Inflammatory macrophage treated with lipopolysaccharide for 4 hours (primary cell): Measurements from ENCODE around the gene FGF5.
"Not testable (repeated sequence)": the region's sequence is repeated elsewhere in the genome, so short reads cannot be mapped to it uniquely, and the experiment has no call there.

Source experiments
- DNase-seq: peaks from one replicate; pipeline ENCODE4 v3.0.0-alpha.2; 2020

The FGF5 gene

DNA sequence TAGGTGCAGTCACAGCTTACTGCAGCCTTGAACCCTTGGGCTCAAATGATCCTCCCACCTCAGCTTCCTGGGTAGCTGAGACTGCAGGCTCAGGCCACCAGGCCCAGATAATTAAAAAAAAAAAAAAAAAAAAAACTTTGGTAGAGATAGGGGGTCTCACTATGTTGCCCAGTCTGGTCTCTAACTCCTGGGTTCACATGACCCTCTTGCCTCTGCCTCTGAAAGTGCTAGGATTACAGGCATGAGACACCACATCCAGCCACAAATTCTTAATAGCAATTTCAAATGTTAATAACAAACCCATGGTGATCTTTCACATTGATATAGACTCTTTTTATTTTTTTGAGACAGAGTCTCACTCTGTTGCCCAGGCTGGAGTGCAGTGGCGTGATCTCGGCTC is 12.3 kb upstream of the FGF5 start:
- no peak for DNase-seq

DNA sequence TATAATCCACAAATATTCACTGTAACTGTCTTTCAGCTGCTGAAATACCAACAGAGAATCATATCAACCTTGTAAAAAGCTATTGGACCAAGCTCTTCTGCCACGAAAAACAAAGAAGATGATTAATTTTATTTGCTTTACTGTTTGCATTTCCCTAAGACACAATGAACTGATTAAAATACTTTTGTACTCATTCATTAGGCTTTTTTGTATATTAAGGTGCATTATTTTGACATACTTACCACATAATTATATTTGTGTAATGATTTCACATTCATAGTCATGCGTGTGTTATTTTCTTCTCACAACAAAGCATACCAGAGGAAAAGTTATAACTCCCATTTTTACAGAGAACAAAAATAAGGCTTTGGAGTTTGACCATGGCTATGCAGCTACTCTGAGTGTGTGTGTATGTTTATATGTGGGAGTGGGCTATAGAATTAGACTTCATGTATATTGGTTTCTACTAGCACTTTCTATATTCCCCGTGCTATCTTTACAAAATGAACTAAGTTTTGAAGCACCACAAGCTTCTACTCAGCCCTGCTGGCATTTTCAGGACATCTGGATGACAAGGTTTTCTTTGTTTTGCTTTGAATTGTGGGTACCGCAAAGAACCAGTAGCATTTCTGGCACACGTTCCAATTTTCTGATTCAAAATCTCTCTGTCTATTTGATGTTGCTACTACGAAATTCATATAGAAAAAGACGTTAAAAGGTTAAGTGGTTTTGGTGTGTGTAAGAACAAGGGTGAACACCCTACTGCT is 11.0 kb upstream of the FGF5 start:
- DNase-seq, result no peak

DNA sequence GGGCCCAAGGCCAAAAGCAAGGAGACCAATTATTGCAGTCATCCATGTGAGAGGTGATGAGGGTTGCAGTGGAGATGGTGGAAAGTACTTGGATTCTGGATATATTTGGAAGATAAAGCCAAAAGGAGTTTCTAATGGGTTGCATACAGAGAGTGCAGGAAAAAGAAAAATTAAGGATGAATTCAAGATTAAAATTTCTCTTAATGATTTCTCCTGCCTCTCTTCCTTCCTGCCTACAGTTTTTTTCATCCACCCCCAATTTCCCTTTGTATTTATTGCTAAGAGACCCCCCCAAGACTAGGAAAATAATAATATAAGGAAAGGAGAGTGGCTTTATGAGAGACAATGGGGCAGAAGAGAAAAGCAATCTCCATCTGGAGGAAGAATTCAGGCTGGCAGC is 8.6 kb upstream of the FGF5 start:
- no peak for DNase-seq

DNA sequence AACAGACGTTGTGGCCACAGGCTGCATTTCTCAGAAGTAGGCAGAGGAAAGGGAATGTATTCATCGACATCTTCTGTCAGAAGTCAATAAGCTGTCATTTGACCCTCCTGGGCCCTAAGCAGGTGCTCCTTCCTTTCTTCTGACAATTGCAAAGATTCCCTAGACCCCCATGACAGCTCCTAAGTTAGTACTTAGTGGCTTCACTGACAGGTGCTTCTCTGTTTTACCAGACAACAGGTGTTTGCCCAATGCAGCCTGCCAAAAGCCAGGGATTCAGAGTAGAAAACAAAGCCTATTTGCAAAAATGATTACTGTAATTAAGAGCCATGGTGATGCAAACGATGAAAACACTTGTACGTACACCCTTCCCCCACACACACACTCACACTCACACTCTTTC is 7.5 kb upstream of the FGF5 start:
- DNase-seq, result no peak

DNA sequence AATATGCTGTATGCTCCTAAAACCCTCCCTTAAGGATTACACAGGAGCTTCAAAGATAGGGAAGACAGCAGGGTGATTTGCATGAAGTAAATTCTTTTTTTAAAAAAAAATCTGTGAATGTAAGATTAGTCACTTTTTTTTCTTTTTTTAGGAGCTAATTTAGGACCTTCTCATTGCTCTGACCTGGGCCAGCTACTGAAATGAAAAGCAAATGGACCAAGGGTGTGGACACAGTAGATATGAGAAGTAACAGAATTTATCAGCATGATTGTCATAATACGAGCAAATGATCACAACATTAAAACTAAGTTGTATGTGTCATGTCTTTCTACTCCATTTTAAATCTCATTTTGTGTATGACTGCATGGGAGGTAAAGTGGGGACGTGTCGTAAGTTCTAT is 6.6 kb upstream of the FGF5 start:
- no peak for DNase-seq

DNA sequence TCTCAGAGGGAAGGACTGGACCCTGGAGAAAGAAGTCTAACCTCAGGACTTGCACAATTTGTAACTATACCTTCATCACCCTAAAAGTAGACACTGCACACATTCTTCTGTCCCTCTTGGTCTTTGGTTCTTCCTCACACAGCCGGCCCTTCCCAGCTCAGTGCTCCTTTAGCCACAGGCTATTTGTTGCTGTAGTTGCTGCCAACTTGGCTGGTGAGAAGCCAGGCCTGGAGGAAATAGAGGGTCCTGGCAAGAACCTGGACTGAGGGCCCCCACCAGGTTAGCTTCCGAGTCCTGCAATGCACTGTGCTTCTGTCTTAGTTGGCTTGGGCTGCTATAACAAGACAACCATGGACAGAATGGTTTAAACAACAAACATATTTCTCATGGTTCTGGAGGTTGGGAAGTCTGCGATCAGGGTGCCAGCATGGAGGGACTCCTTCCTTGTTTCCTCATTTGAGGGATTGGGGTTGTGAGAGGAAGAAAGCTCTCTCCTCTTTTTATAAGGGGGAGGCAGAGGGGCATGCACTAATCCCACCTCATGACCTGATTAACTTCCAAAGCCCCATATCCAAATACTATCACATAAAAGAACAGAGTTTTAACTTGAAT is 4.4 kb upstream of the FGF5 start:
- DNase-seq, result no peak

DNA sequence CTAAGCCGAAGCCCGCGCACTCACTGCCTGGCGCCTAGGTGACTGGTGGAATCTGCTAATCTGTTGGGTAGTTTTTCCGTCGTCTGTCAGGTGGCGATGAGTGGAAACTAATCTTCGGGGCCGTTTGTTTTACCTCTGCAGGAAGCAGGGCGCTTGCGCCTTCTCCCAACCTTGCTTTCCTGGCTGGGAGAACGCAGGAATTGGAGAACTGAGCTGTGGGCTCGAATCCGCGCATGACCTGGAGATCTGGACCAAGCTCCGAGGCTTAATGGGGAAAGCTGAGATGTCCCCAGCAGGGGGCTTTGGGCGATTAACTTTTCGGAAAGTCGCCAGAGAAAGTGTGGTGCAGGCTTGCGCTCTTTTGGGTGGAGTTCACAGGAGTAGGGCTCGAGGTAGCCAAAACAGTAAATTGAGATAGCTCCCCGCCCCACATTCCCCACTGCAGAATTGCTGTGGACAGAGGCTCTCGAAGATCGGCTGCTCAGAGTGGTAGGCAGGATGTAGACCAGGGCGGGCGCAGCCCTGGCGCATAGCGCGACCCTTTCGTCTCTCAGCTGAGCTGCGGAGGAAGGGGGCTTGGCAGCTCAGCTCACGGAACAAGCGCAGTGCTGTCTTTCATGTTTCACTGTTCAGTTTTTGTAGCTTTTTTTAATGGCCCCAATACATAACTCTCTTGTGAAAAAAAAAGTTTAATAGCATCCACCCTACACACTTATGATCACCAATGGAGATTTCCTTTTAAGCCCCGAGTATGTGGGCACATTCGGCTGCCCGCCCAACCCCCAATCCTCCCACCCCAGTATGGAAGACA is 2.7 kb upstream of the FGF5 start:
- no peak for DNase-seq

DNA sequence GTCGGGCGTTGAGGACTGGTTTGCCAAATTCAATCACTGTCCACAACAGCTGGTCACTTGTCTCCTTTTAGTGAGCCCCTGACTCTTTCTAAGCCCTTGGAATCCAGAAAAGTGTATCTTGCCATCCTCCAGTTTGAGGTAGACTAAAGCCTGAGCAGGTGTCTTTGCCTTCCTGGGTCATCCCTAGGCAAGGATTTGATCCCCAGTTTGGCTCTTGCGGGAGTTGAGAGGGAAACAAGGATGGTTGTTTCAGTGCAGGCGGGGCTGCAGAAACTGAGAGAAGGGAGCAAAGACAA is 2.2 kb upstream of the FGF5 start:
- no peak for DNase-seq

DNA sequence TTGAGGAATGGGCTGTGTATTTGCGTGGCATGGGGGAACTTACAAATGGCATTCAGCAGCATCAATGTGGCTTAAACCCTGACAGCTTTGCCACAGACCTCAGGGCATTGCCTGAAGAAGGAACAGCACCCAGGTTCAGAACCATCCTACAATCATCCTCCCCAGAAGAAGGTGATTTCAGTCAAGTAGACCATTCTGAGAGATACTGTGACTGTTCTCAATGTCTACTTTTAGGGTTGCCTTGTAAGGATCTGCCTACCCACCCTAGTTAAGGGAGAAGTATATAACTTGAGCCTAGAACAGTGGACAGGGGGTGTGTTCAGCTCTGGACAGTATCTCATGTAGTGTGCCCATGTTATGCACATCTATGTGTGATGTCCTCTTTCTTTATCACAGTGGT is 1.6 kb upstream of the FGF5 start:
- DNase-seq, result no peak

DNA sequence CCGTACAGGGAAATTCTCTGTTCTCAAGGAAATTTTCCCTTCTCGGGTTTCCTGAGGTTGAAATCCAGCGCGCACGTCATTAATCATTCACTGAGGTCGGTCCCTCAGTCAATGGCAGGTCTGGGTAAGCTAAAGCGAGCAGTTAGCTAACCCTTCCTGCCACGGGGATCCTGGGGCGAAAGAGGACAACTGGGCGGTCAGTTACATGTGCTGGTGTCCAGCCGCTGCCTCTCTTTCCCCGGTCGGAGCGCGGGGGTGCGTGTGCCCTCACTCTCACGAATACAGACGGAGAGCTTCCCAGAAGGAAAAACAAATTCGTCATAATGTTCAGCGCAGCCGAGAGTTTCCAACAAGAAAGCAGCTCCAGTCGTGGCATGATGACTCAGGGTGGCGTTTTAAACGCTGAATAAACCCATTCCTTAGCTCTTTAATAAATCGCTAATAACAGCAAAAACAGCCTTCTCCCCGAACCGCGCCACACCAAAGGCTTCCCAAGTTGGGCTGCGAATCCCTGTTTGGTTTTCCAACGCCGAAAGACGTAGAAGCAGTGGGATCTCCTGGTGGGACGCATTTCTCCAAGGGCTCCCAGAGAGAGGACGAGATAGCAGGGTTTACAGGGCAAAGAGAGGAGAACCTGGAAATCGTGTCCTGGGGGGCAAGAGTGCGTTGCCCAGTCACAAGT is 752 bp upstream of the FGF5 start:
- no peak for DNase-seq

DNA sequence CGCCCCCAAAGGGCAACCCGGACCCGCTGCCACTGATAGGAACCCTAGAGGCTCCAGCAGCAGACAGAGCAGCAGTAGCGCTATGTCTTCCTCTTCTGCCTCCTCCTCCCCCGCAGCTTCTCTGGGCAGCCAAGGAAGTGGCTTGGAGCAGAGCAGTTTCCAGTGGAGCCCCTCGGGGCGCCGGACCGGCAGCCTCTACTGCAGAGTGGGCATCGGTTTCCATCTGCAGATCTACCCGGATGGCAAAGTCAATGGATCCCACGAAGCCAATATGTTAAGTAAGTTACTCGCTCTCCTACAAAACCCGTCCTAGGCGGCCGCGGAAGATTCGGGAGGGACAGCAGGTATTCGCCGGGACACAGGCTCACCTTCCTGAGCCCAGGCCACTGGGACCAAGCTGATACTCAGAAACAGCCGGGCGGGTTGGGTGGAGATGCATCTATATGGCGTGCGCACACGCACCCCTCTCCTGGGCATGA is 477 bp downstream of the FGF5 start:
- no peak for DNase-seq

DNA sequence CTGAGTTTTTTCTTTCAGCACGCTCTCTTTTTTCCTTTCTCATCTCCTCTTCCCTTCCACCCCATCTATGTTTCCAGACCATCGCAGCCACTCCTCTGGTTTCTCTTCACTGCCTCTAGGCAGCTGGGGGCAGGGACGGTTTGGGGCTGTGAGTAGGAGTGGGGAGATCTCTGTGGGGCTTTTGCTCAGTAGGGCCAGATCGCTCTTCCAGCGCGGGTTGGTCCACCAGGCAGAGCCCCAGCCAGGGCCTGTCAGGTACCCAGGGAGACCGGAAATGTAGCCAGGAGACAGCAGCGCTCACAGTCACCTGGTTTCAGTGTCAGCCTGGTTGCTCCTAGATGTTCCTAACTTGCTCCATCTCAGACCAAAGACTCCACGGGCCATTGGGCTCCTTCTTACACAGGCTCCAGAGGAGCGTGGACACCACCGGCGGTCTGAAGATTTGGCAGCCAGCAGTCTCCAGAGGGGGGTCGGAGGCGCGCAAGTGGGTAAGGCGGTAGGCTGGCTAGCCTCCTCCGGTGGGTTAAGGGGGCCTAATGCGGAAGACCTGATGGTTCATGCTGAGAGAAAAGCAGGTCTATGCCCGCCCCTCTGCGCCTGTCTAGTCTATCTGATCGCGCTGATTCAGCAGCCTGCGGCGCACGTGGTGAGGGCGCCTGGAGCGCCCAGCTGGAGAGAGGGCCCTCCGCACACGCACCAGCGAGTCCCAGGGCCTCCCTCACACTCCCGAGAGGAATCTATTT is 1.8 kb downstream of the FGF5 start:
- no peak for DNase-seq

DNA sequence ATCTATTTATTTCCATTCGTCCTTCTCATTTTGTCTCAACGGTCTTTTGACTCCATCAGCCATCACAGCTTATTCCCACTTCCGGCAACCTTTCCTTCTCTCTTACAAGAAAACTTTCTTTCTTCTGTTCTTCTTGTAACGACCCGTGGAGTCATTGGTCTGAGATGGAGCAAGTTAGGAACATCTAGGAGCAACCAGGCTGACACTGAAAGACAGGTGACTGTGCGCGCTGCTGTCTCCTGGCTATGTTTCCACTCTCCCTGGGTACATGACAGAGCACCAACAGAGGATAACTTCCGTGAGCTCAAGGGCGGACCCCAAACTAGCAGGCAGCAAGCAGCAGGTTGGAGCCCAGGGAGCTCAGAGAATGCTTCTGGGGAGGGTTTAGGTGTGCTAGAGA is 2.5 kb downstream of the FGF5 start:
- no peak for DNase-seq

DNA sequence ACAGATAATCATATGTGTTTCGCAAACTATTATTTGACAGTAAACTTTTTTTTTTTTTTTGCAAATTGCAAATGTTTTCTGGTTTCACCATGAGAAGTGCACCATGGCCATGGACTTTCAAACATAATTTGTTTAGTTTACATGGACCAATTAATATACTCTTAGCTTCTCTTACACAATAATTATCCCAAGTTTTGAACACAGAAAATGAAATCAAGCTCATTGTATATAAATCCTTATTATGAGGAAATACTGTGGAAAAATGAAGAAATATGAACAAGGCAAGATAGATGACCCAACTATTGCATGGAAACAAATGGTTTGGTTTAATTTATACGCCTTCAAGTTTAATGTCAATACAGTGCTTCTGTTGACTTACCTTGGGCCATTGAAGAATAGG is 3.9 kb downstream of the FGF5 start:
- no peak for DNase-seq

DNA sequence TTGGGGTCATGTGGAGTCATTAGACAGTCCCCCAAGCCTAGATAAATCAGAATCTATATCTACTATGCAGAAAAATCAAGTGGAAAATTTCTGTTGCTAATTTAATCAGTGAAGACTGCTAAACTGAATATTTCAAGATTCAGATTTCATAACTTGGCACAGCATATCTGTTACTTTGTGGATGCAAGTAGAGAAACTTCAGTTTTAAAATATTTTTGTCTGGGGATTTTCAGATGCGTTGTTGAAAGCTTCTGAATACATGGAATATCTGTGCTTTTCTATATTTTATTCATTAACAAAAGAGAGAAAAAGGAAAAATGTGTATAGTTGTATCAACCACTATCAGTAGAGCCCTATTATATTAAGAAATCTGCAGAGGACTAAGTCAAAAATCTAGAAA is 4.4 kb downstream of the FGF5 start:
- no peak for DNase-seq

DNA sequence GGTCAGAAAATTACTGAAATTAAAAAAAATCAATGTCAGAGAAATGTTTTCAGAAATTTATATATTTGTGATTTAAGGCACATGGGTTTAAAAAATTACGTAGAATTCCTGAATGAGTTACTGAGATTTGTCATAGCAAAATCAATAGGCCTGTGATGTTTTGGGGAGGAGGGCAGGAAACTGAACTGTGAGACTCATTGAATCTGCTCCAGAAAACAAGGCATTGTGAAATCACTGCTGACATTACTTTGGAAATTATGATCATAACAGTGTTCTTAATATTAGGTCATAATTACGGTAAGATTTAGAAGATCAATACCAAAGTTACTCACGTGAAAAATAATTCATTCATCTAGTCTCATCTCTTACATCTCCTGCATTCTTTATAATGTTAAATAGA is 5.3 kb downstream of the FGF5 start:
- no peak for DNase-seq

DNA sequence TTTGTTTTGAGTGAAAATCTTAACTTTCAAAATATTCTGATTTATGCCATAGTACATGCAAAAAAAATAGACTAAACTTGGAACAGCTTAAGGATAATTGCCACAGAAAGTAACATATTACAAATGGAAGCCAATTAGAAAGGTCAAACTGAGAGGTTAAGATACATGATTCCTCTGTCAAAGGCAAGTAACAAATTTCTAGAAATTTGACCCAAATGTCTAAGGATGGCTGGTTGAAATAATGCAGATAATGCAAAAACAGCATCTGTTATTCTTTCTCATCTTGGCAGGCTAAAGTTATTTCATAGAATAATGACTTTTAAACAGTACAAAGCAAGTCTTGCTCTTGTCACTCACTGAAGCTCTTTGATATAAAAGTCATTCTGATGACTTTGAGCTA is 10.5 kb downstream of the FGF5 start:
- DNase-seq, result no peak

DNA sequence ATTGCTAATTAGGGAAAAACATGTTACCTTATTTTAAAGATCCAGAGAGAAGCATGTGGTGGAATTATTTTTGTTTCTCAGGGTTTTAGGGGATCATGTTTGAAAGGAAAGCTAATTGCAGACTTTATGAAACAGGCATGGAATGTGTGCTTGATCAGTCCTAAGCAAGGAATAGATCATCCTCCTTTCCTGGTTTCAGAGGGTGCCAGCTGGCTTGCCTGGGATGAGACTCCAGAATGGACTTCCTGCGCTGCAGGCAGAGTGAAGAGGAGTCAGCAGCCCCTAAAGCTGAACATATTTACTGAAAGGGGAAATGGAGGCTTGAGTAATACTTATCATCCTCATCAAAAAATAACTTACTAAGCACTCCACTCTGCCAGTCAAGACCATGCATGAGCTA is 13.3 kb downstream of the FGF5 start:
- no peak for DNase-seq

DNA sequence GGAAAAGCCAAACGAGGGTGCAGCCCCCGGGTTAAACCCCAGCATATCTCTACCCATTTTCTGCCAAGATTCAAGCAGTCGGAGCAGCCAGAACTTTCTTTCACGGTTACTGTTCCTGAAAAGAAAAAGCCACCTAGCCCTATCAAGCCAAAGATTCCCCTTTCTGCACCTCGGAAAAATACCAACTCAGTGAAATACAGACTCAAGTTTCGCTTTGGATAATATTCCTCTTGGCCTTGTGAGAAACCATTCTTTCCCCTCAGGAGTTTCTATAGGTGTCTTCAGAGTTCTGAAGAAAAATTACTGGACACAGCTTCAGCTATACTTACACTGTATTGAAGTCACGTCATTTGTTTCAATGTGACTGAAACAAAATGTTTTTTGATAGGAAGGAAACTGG is 20.0 kb downstream of the FGF5 start:
- no peak for DNase-seq

DNA sequence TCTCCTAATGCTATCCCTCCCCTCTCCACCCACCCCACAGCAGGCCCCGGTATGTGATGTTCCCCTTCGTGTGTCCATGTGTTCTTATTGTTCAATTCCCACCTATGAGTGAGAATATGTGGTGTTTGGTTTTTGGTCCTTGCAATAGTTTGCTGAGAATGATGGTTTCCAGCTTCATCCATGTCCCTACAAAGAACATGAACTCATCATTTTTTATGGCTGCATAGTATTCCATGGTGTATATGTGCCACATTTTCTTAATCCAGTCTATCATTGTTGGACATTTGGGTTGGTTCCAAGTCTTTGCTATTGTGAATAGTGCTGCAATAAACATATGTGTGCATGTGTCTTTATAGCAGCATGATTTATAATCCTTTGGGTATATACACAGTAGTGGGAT is 24.2 kb downstream of the FGF5 start:
- not testable (repeated sequence) for DNase-seq

DNA sequence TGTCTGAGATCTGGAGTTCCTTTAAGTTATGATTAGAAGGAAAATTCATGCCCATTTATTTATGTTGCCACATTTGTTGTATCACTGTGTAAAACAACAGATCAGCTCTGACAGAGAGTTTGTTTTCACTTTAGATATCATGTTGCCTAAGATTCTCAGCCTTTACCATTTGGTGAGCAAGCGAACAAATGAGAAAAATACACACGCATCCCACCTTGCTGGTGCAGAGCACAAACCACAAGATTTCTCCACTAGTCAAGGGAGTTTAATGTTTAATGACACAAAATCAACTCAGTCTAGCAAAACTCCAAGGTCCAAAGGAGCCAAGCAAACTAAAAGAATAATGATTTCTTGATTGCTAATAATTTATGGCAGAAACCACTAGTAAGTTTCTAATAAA is 27.7 kb downstream of the FGF5 start:
- DNase-seq, result no peak

DNA sequence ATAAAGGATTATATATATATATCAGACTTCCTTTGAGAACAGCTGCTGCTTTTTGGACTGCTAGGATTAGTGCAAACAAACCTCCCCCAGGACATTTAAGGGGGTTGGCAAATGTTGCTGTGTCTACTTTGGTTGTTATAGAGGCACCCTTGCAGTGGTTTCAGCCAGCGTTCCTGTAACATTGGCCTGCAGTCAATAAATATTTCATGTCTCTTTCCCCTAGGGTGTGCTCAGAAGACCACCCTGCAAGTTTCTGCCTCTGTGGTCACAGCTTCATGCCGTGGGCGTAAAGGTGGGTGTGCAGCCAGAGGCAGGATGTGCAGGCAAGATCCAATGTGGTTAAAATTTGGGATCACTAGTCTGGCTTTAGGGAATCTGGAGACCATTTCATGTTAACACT is 28.9 kb downstream of the FGF5 start:
- no peak for DNase-seq

DNA sequence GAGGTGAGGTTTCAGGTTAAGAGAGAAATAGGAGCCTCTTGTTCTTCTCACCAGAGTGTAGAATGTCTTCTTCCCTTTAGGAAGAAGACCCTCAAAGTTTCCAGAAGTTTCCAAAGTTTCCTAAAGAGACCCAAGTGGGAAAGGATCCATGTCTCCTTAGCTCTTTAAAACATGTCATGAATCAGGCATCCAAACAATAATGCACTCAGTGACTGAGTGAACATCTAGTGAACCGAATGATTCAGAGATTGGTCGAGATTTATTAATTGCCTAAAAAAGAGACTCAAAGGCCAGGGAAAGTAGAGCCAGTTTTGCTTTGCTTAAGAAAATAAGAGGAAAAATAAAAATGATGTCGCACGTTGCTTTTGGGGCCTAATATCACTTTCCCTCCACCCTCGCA is 29.4 kb downstream of the FGF5 start:
- DNase-seq, result no peak
